ENCODE data around the gene ODAD2.

The ODAD2 gene

DNA sequence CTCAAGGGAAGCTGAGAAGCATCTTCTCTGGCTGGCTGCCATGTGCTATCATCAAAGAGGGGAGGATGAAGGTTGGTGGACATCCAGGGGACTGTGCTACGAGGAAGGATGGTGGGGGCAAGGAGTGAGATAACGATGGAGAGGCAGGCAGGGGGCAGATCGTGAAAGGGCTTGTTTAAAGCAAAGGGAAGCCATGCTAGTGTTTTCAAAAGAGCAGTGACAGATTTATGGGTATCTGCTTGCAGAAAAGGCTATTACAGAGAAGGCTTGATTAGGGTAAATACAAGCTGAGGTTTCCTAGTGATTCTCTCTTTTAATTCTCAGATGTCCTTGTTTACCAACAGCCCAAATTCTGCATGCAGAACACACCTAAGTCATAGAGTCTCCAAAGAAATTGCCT, 164.4 kb downstream of the ODAD2 start:
- TF ChIP-seq SIN3A (IDR thresholded peaks at IDR 0.05; ENCODE audit: borderline replicate concordance, insufficient read depth, low read length) (no peak), TAF1 (IDR thresholded peaks at IDR 0.05; ENCODE audit: borderline replicate concordance, insufficient read depth, low read length) (no peak), POLR2AphosphoS5 (IDR thresholded peaks at IDR 0.05; ENCODE audit: low read depth, low read length) (no peak), FOXP2 (optimal IDR thresholded peaks at IDR 0.05; ENCODE audit: borderline replicate concordance, extremely low read depth, extremely low read length, insufficient read depth) (no peak)

GRCh38 chr10:27833792-27834191, 165.1 kb downstream of the ODAD2 start:
- TF ChIP-seq POLR2AphosphoS5 (IDR thresholded peaks at IDR 0.05; ENCODE audit: low read depth, low read length) (no peak), FOXP2 (optimal IDR thresholded peaks at IDR 0.05; ENCODE audit: borderline replicate concordance, extremely low read depth, extremely low read length, insufficient read depth) (no peak)
- TF ChIP-seq, protein P1, sequence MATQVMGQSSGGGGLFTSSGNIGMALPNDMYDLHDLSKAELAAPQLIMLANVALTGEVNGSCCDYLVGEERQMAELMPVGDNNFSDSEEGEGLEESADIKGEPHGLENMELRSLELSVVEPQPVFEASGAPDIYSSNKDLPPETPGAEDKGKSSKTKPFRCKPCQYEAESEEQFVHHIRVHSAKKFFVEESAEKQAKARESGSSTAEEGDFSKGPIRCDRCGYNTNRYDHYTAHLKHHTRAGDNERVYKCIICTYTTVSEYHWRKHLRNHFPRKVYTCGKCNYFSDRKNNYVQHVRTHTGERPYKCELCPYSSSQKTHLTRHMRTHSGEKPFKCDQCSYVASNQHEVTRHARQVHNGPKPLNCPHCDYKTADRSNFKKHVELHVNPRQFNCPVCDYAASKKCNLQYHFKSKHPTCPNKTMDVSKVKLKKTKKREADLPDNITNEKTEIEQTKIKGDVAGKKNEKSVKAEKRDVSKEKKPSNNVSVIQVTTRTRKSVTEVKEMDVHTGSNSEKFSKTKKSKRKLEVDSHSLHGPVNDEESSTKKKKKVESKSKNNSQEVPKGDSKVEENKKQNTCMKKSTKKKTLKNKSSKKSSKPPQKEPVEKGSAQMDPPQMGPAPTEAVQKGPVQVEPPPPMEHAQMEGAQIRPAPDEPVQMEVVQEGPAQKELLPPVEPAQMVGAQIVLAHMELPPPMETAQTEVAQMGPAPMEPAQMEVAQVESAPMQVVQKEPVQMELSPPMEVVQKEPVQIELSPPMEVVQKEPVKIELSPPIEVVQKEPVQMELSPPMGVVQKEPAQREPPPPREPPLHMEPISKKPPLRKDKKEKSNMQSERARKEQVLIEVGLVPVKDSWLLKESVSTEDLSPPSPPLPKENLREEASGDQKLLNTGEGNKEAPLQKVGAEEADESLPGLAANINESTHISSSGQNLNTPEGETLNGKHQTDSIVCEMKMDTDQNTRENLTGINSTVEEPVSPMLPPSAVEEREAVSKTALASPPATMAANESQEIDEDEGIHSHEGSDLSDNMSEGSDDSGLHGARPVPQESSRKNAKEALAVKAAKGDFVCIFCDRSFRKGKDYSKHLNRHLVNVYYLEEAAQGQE (IDR thresholded peaks at IDR 0.05; ENCODE audit: insufficient read depth in 1 of 2, low read depth in 2 of 2, low read length in 2 of 2): no peak

GRCh38 chr10:27832826-27833225, 166.1 kb downstream of the ODAD2 start:
- TF ChIP-seq FOXP2 (optimal IDR thresholded peaks at IDR 0.05; ENCODE audit: borderline replicate concordance, extremely low read depth, extremely low read length, insufficient read depth): no peak
- TF ChIP-seq, protein P1 (IDR thresholded peaks at IDR 0.05; ENCODE audit: insufficient read depth in 1 of 2, low read depth in 2 of 2, low read length in 2 of 2): no peak
- no peak for TF ChIP-seq SIN3A (IDR thresholded peaks at IDR 0.05; ENCODE audit: borderline replicate concordance, insufficient read depth, low read length)

- TF ChIP-seq POLR2AphosphoS5 (IDR thresholded peaks at IDR 0.05; ENCODE audit: low read depth, low read length): no peak
- no peak for TF ChIP-seq SIN3A (IDR thresholded peaks at IDR 0.05; ENCODE audit: borderline replicate concordance, insufficient read depth, low read length)
- TF ChIP-seq FOXP2 (optimal IDR thresholded peaks at IDR 0.05; ENCODE audit: borderline replicate concordance, extremely low read depth, extremely low read length, insufficient read depth): no peak
- no peak for TF ChIP-seq TAF1 (IDR thresholded peaks at IDR 0.05; ENCODE audit: borderline replicate concordance, insufficient read depth, low read length)
- TF ChIP-seq, protein P1 (IDR thresholded peaks at IDR 0.05; ENCODE audit: insufficient read depth in 1 of 2, low read depth in 2 of 2, low read length in 2 of 2): no peak
Observed at GRCh38 chr10:27826369-27826768, 172.5 kb downstream of the ODAD2 start.

GRCh38 chr10:27822301-27822700, 176.6 kb downstream of the ODAD2 start:
- TF ChIP-seq TAF1 (IDR thresholded peaks at IDR 0.05; ENCODE audit: borderline replicate concordance, insufficient read depth, low read length) (no peak), FOXP2 (optimal IDR thresholded peaks at IDR 0.05; ENCODE audit: borderline replicate concordance, extremely low read depth, extremely low read length, insufficient read depth) (no peak)

DNA sequence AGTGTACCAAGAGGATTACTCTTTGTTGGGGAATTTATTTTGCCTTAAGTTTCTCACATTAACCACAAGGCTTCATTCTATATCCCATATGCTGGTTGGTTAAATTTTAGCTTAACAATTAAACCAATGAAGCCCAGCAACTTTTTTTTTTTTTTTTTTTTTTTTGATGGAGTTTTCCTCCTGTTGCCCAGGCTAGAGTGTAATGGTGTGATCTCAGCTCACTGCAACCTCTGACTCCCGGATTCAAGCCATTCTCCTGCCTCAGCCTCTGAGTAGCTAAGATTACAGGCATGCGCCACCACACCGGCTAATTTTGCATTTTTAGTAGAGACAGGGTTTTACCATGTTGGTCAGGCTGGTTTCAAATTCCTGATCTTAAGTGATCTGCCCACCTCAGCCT, 178.2 kb downstream of the ODAD2 start:
- TF ChIP-seq TAF1 (IDR thresholded peaks at IDR 0.05; ENCODE audit: borderline replicate concordance, insufficient read depth, low read length) (no peak), SIN3A (IDR thresholded peaks at IDR 0.05; ENCODE audit: borderline replicate concordance, insufficient read depth, low read length) (no peak), FOXP2 (optimal IDR thresholded peaks at IDR 0.05; ENCODE audit: borderline replicate concordance, extremely low read depth, extremely low read length, insufficient read depth) (no peak), POLR2AphosphoS5 (IDR thresholded peaks at IDR 0.05; ENCODE audit: low read depth, low read length) (no peak)
- TF ChIP-seq, protein P1 (IDR thresholded peaks at IDR 0.05; ENCODE audit: insufficient read depth in 1 of 2, low read depth in 2 of 2, low read length in 2 of 2): no peak

Data from PFSK-1 (cell line).